HG02870 (cell line): Measurements from ENCODE around the gene LAMC3.
"Not testable (repeated sequence)": the region's sequence is repeated elsewhere in the genome, so short reads cannot be mapped to it uniquely, and the experiment has no call there.

Source experiments
- ATAC-seq: cut with Tn5 transposase; IDR thresholded peaks from one replicate; pipeline ENCODE4 v1.9.1; 2021; ENCODE audit warnings: mild to moderate bottlenecking, moderate library complexity; ENCODE audit not compliant: unreplicated experiment

LAMC3 gene

GRCh38 chr9:131095666-131096268, 86.8 kb downstream of the LAMC3 start:
- ATAC-seq = no peak

- no peak for ATAC-seq
These were observed 87.5 kb downstream of the LAMC3 start, which contains the start of gene AIF1L for GRCh38 chr9:131096269-131097125. AIF1L (plus strand) TSS chr9:131096531; CDS start chr9:131096630, 99 bp downstream.

GRCh38 chr9:131097126-131097947, 88.4 kb downstream of the LAMC3 start:
- no peak for ATAC-seq

- ATAC-seq = no peak
These were observed 88.9 kb downstream of the LAMC3 start for GRCh38 chr9:131097948-131098278.

GRCh38 chr9:131098391-131099101, 89.6 kb downstream of the LAMC3 start:
- ATAC-seq = no peak

GRCh38 chr9:131099102-131099606, 90.2 kb downstream of the LAMC3 start:
- no peak for ATAC-seq

- not testable (repeated sequence) for ATAC-seq
These were observed 90.9 kb downstream of the LAMC3 start for GRCh38 chr9:131099845-131100244.

GRCh38 chr9:131100445-131100844, 91.5 kb downstream of the LAMC3 start:
- ATAC-seq = no peak

GRCh38 chr9:131101207-131101964, 92.4 kb downstream of the LAMC3 start:
- ATAC-seq = no peak

GRCh38 chr9:131103024-131103423, 94.0 kb downstream of the LAMC3 start:
- ATAC-seq = no peak

- ATAC-seq = no peak
These were observed 94.6 kb downstream of the LAMC3 start for GRCh38 chr9:131103535-131103934.

- ATAC-seq = no peak
These were observed 95.2 kb downstream of the LAMC3 start for GRCh38 chr9:131104016-131104740.

GRCh38 chr9:131105952-131106351, 97.0 kb downstream of the LAMC3 start:
- ATAC-seq = no peak

GRCh38 chr9:131107760-131108159, 98.8 kb downstream of the LAMC3 start:
- no peak for ATAC-seq

GRCh38 chr9:131111186-131111853, 102.3 kb downstream of the LAMC3 start:
- ATAC-seq = no peak

GRCh38 chr9:131111854-131112311, 102.9 kb downstream of the LAMC3 start:
- no peak for ATAC-seq

- ATAC-seq = no peak
These were observed 103.6 kb downstream of the LAMC3 start for GRCh38 chr9:131112374-131113154.

GRCh38 chr9:131113655-131114054, 104.7 kb downstream of the LAMC3 start:
- no peak for ATAC-seq
